NCI-H345 treated with DMSO at 0.1 percent for 48 hours (cell line): Measurements from ENCODE around the gene IL10RA.
"Not testable (repeated sequence)": the region's sequence is repeated elsewhere in the genome, so short reads cannot be mapped to it uniquely, and the experiment has no call there.

ENCODE experiments used
- DNase-seq: peaks from one replicate; lab custom pipeline; 2025; ENCODE audit not compliant: unreplicated experiment; lab: John Stamatoyannopoulos, UW

The IL10RA gene

GRCh38 chr11:117985953-117986887 lies at the start of gene IL10RA:
TSS of gene IL10RA (plus strand) at chr11:117986394. CDS start at chr11:117986468, 74 bp downstream.
- DNase-seq = peak; percentile 13

- no peak for DNase-seq
Measured at GRCh38 chr11:117936973-117937372, 49.2 kb upstream of the IL10RA start.

GRCh38 chr11:117940736-117941135 lies 45.5 kb upstream of the IL10RA start:
- no peak for DNase-seq

GRCh38 chr11:117941163-117941707 lies 45.0 kb upstream of the IL10RA start:
- no peak for DNase-seq

GRCh38 chr11:117941976-117942654 lies 44.1 kb upstream of the IL10RA start:
- no peak for DNase-seq

- DNase-seq = no peak
Measured at GRCh38 chr11:117944554-117944953, 41.6 kb upstream of the IL10RA start.

GRCh38 chr11:117945047-117945810 lies 41.0 kb upstream of the IL10RA start:
- no peak for DNase-seq

GRCh38 chr11:117946156-117946841 lies 39.9 kb upstream of the IL10RA start:
- no peak for DNase-seq

- DNase-seq = peak; percentile 77
Measured at GRCh38 chr11:117946842-117947526, 39.2 kb upstream of the IL10RA start.

GRCh38 chr11:117947751-117948150 lies 38.4 kb upstream of the IL10RA start:
- not testable (repeated sequence) for DNase-seq

GRCh38 chr11:117948466-117948865 lies 37.7 kb upstream of the IL10RA start:
- DNase-seq = not testable (repeated sequence)

- DNase-seq = no peak
Measured at GRCh38 chr11:117949062-117949461, 37.1 kb upstream of the IL10RA start.

- DNase-seq = no peak
Measured at GRCh38 chr11:117950301-117950700, 35.9 kb upstream of the IL10RA start.

- no peak for DNase-seq
Measured at GRCh38 chr11:117950993-117951961, 34.9 kb upstream of the IL10RA start.

- DNase-seq = no peak
Measured at GRCh38 chr11:117953024-117953671, 33.0 kb upstream of the IL10RA start.

- no peak for DNase-seq
Measured at GRCh38 chr11:117958949-117959348, 27.2 kb upstream of the IL10RA start.

GRCh38 chr11:117959438-117960149 lies 26.6 kb upstream of the IL10RA start:
- DNase-seq = no peak

GRCh38 chr11:117960406-117960805 lies 25.8 kb upstream of the IL10RA start:
- DNase-seq = no peak
